IMR-90 (cell line): Measurements from ENCODE around the gene CCDC18.

Source experiments
- CEBPB ChIP-seq: IDR thresholded peaks from 2 replicates; pipeline ENCODE4 v1.6.1; 2012; ENCODE audit warnings: low read depth, low read length, improper control_type of control experiment
- POLR2A ChIP-seq: IDR thresholded peaks from 2 replicates; pipeline ENCODE4 v1.6.1; 2012; ENCODE audit warnings: mild to moderate bottlenecking, low read depth, low read length
- RAD21 ChIP-seq: IDR thresholded peaks from 2 replicates; pipeline ENCODE4 v1.6.1; 2012; ENCODE audit warnings: low read length, improper control_type of control experiment
- TF ChIP-seq, protein P1 (sequence below): conservative IDR thresholded peaks from 2 replicates; pipeline ENCODE4 v1.5.1; 2012; ENCODE audit warnings: mild to moderate bottlenecking, low read depth, low read length, improper control_type of control experiment

DNA sequence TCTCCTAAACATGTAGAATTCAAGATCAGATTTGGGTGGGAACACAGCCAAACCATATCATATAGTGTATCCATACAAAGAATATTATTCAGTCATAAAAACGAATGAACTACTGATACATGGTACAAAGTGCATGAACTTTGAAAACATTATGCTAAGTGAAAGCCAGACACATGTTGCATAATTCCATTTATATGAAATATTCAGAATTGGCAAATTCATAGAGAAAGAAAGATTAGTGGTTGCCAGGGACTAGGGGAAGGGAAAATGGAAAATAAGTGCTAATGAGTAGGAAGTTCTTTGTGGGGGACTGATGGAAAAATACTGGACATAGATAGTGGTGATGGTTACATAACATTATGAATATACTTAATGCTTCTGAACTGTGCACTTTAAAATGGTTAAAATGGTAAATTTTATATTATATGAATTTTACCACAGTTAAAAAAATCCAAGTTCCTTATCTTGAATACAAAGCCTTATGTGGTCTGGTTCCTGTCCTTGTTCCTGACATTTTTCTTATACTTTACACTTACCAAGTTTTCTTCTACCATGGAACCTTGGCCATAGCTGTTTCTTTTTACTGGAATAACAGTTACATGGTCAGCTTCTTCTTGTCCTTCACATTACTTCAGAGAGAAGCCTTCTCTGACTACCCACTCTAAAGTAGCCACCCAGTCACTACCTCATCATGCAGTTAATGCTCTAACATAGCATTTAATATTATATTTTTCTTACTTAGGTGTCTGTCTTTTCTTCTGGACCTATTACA lies 64.0 kb downstream of the CCDC18 start:
- TF ChIP-seq, protein P1, sequence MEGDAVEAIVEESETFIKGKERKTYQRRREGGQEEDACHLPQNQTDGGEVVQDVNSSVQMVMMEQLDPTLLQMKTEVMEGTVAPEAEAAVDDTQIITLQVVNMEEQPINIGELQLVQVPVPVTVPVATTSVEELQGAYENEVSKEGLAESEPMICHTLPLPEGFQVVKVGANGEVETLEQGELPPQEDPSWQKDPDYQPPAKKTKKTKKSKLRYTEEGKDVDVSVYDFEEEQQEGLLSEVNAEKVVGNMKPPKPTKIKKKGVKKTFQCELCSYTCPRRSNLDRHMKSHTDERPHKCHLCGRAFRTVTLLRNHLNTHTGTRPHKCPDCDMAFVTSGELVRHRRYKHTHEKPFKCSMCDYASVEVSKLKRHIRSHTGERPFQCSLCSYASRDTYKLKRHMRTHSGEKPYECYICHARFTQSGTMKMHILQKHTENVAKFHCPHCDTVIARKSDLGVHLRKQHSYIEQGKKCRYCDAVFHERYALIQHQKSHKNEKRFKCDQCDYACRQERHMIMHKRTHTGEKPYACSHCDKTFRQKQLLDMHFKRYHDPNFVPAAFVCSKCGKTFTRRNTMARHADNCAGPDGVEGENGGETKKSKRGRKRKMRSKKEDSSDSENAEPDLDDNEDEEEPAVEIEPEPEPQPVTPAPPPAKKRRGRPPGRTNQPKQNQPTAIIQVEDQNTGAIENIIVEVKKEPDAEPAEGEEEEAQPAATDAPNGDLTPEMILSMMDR = no peak
- no peak for TF ChIP-seq CEBPB
- no peak for TF ChIP-seq POLR2A
- no peak for TF ChIP-seq RAD21
